ENCODE data around the gene ATP13A4. TPM values are rescaled to one million over a fixed set of nuclear protein-coding genes. Genes with fewer than 3 reads are reported as not detected.

The ATP13A4 gene
- total RNA-seq, 4 donors from 2014 or later: 18.7 to 75.0 (median 35.3) TPM

DNA sequence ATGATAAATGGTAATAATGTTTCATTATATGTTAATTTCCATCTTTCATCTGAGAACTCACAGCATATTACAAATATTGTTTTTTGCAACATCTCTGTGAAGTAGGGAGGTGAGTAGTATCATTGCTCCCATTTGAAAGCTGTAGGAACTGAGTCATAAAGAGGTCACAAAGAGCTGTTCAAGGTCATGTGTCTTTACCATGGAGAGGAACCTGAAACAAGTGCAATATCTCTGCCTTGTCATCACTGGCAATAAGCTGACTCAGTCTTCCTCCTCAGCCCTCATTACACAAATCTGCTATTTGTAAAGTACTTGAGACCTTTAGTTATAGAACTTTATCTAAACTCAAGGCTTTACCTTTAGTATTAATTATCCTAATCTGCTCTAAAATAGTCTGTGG is 4.4 kb upstream of the ATP13A4 start:
- no peak overlapping the region for H3K4me3 ChIP-seq
- no peaks in the 10 kb centered on the region for H3K9me3 ChIP-seq
- no peak for DNase-seq (ENCODE audit: low spot score in 2 of 2)
- TF ChIP-seq, protein P1, sequence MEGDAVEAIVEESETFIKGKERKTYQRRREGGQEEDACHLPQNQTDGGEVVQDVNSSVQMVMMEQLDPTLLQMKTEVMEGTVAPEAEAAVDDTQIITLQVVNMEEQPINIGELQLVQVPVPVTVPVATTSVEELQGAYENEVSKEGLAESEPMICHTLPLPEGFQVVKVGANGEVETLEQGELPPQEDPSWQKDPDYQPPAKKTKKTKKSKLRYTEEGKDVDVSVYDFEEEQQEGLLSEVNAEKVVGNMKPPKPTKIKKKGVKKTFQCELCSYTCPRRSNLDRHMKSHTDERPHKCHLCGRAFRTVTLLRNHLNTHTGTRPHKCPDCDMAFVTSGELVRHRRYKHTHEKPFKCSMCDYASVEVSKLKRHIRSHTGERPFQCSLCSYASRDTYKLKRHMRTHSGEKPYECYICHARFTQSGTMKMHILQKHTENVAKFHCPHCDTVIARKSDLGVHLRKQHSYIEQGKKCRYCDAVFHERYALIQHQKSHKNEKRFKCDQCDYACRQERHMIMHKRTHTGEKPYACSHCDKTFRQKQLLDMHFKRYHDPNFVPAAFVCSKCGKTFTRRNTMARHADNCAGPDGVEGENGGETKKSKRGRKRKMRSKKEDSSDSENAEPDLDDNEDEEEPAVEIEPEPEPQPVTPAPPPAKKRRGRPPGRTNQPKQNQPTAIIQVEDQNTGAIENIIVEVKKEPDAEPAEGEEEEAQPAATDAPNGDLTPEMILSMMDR (IDR thresholded peaks at IDR 0.05): no peak
- TF ChIP-seq POLR2A (IDR thresholded peaks at IDR 0.05) (no peak), EP300 (IDR thresholded peaks at IDR 0.05) (no peak), POLR2AphosphoS5 (IDR thresholded peaks at IDR 0.05) (no peak)
- H3K4me1 ChIP-seq: peaks cover 3% of the 10 kb centered on the region
- H3K27ac ChIP-seq: no peak overlapping the region
- no peaks in the 10 kb centered on the region for H3K36me3 ChIP-seq
- no peaks in the 10 kb centered on the region for H3K27me3 ChIP-seq

DNA sequence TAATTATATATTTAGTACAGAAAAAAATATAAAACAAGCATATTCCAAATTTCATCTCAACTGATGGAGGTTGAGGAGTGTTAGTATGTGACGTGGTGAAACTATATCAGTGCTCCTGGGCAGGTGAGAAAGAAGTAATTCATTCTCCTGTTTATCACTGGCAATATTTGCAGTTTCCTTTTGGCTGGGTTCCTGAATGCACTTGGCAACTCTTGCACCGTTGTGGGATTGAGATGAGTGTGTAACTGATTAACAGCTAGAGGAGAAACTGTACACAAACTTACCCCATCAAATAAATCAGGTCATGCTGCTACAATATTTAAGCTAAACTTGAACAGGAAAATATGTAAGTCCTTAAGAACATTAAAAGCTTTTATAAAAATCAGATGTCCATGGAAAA is 2.1 kb upstream of the ATP13A4 start:
- Histone ChIP-seq H3K4me3 (no peak overlapping the region), H3K27me3 (no peaks in the 10 kb centered on the region), H3K4me1 (peaks cover 3% of the 10 kb centered on the region), H3K36me3 (no peaks in the 10 kb centered on the region), H3K27ac (no peak overlapping the region), H3K9me3 (no peaks in the 10 kb centered on the region)
- TF ChIP-seq POLR2AphosphoS5 (IDR thresholded peaks at IDR 0.05): no peak
- TF ChIP-seq, protein P1 (IDR thresholded peaks at IDR 0.05): no peak
- no peak for TF ChIP-seq POLR2A (IDR thresholded peaks at IDR 0.05)
- no peak for TF ChIP-seq EP300 (IDR thresholded peaks at IDR 0.05)
- 37% methylated on average over 2 of the region's 2 CpGs for WGBS
- no peak for DNase-seq (ENCODE audit: low spot score in 2 of 2)

DNA sequence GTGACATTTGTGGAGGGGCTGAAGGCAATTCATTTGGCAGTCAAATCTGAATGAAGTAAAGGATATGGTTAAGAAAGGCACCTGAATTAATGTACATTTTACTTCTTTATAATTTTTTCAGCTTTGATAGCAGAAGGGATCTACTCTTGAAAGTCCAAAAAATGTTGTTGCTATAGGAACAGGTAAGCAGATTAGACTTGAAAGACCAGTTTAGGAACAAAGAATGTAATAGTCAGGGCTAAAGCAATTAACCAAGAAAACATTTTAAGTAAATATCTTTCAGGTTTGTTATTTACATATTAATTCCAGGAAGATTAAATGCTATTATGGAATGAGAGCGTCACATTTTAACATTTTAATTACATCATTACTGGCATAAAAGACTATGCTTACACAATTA is 1.1 kb downstream of the ATP13A4 start:
- no peaks in the 10 kb centered on the region for H3K36me3 ChIP-seq
- no peaks in the 10 kb centered on the region for H3K9me3 ChIP-seq
- 46% methylated on average over 1 of the region's 1 CpG for WGBS
- no peak overlapping the region for H3K4me3 ChIP-seq
- H3K4me1 ChIP-seq: peaks cover 3% of the 10 kb centered on the region
- DNase-seq (ENCODE audit: low spot score in 2 of 2): no peak
- H3K27me3 ChIP-seq: no peaks in the 10 kb centered on the region
- TF ChIP-seq EP300 (IDR thresholded peaks at IDR 0.05): no peak
- TF ChIP-seq, protein P1 (IDR thresholded peaks at IDR 0.05): no peak
- no peak for TF ChIP-seq POLR2AphosphoS5 (IDR thresholded peaks at IDR 0.05)
- TF ChIP-seq POLR2A (IDR thresholded peaks at IDR 0.05): no peak
- no peak overlapping the region for H3K27ac ChIP-seq

DNA sequence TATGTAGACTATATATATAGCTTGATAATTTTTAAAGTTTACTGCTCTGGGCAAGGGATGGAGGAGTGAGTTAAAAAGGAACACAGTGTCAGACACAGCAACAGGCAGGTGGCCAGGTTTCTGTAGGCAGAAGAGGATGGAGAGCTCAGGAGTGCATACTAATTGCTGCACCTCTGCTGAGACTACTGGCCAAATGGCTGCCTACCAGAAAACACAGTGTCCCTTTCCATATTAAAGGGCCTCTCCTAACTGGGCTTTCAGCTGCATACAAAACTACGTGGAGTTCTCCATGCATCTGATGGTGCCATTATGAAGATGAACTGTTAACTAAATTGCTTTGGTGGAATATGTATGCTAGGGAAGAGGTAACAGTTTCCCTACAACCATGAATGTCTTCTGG is 1.8 kb downstream of the ATP13A4 start:
- no peaks in the 10 kb centered on the region for H3K27me3 ChIP-seq
- DNase-seq (ENCODE audit: low spot score in 2 of 2): no peak
- peaks cover 3% of the 10 kb centered on the region for H3K4me1 ChIP-seq
- no peaks in the 10 kb centered on the region for H3K36me3 ChIP-seq
- 91% methylated on average over 1 of the region's 1 CpG for WGBS
- no peak overlapping the region for H3K4me3 ChIP-seq
- TF ChIP-seq POLR2A (IDR thresholded peaks at IDR 0.05) (no peak), POLR2AphosphoS5 (IDR thresholded peaks at IDR 0.05) (no peak), EP300 (IDR thresholded peaks at IDR 0.05) (no peak)
- TF ChIP-seq, protein P1 (IDR thresholded peaks at IDR 0.05): no peak
- no peaks in the 10 kb centered on the region for H3K9me3 ChIP-seq
- no peak overlapping the region for H3K27ac ChIP-seq

DNA sequence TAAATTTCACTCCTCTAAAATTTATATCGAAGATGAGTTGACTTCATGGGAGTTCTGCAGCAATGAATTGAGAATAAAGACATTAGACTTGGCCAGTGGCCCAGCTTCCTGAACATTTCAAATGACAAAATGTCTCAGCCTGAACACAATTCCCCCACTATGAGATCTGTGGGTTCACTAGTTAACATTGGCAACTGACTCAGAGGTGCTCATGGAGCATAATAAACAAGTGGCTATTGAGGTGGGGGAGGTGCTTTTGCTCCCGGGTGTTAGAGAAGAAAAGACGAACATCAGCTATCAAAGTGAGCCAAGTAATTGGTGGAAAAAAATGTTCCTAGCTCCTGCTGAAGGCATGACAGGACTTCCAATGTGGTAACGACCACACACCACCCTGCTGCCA is 6.3 kb downstream of the ATP13A4 start:
- Histone ChIP-seq H3K27ac (no peak overlapping the region), H3K4me1 (no peaks in the 10 kb centered on the region), H3K27me3 (no peaks in the 10 kb centered on the region), H3K9me3 (peaks cover 3% of the 10 kb centered on the region), H3K36me3 (no peaks in the 10 kb centered on the region), H3K4me3 (no peak overlapping the region)
- DNase-seq (ENCODE audit: low spot score in 2 of 2): no peak
- WGBS: 41% methylated on average over 4 of the region's 4 CpGs
- TF ChIP-seq EP300 (IDR thresholded peaks at IDR 0.05) (no peak), POLR2A (IDR thresholded peaks at IDR 0.05) (no peak), POLR2AphosphoS5 (IDR thresholded peaks at IDR 0.05) (no peak)
- TF ChIP-seq, protein P1 (IDR thresholded peaks at IDR 0.05): no peak
